K562 (cell line): Measurements from ENCODE around the gene SYT7. TPM values are rescaled to one million over a fixed set of nuclear protein-coding genes. Genes with fewer than 3 reads are reported as not detected.

ENCODE experiments used
- BRF1 ChIP-seq: IDR thresholded peaks from 3 replicates; pipeline ENCODE4 v1.6.1; 2011; ENCODE audit warnings: borderline replicate concordance, mild to moderate bottlenecking; ENCODE audit not compliant: insufficient read length; ENCODE audit errors: extremely low read depth
- CBX8 ChIP-seq: fragments of 200-600 bp; sonication (generic); IDR thresholded peaks from 2 replicates; pipeline ENCODE4 v1.6.1; 2012; ENCODE audit warnings: borderline replicate concordance, mixed run types, low read depth, mild to moderate bottlenecking, moderate library complexity, mixed read lengths, low read length, control low read depth, inconsistent platforms; ENCODE audit not compliant: poor library complexity, severe bottlenecking; ENCODE audit errors: extremely low read depth
- HIVEP1 ChIP-seq: fragments of 250-450 bp; sonication (Bioruptor Pico); IDR thresholded peaks from 2 replicates; pipeline ENCODE4 v1.4.0; 2020; ENCODE audit warnings: mild to moderate bottlenecking
- HMG20A ChIP-seq: fragments of 450-650 bp; formaldehyde crosslinking; conservative IDR thresholded peaks from 2 replicates; pipeline ENCODE4 v1.4.0; 2020; ENCODE audit warnings: mild to moderate bottlenecking, mixed read lengths
- NFIX ChIP-seq: fragments of 250-450 bp; sonication (Bioruptor Pico); IDR thresholded peaks from 2 replicates; pipeline ENCODE4 v1.4.0; 2020; ENCODE audit warnings: low read depth, mild to moderate bottlenecking, moderate library complexity
- PHB ChIP-seq: fragments of 250-450 bp; sonication (Bioruptor Pico); IDR thresholded peaks from 2 replicates; pipeline ENCODE4 v1.5.0; 2021
- PTRF ChIP-seq: fragments of 450-650 bp; IDR thresholded peaks from 2 replicates; pipeline ENCODE4 v1.6.1; 2016; ENCODE audit warnings: mild to moderate bottlenecking, missing genetic modification characterization, missing compliant biosample characterization
- RAD21 ChIP-seq, 2 experiments: fragments of 250-450 bp in 1 of 2; fragments of 450-650 bp in 1 of 2; sonication (Bioruptor Pico) in 1 of 2; formaldehyde crosslinking in 1 of 2; IDR thresholded peaks in 1 of 2; conservative IDR thresholded peaks in 1 of 2; 2 replicates each; pipeline versions ENCODE4 v1.4.0 to v1.8.0; 2020 to 2022; ENCODE audit warnings: mild to moderate bottlenecking in 2 of 2, moderate library complexity in 1 of 2
- RBM15 ChIP-seq: fragments of 200-400 bp; formaldehyde crosslinking; IDR thresholded peaks from 2 replicates; pipeline ENCODE4 v1.6.1; 2018; ENCODE audit warnings: mild to moderate bottlenecking, low read length, moderate library complexity; ENCODE audit not compliant: insufficient read depth
- RBM25 ChIP-seq: fragments of 200-400 bp; formaldehyde crosslinking; IDR thresholded peaks from 2 replicates; pipeline ENCODE4 v1.6.1; 2018; ENCODE audit warnings: low read length, low read depth, moderate library complexity; ENCODE audit not compliant: severe bottlenecking
- SAFB ChIP-seq: fragments of 200-400 bp; formaldehyde crosslinking; IDR thresholded peaks from 2 replicates; pipeline ENCODE4 v1.6.1; 2017; ENCODE audit warnings: low read depth, low read length, borderline replicate concordance
- XRCC4 ChIP-seq: IDR thresholded peaks from one replicate; pipeline ENCODE4 v1.6.1; 2011; ENCODE audit not compliant: insufficient read depth, insufficient read length; ENCODE audit errors: extremely low read depth
- polyA plus RNA-seq, 8 experiments: library from polyadenylated mRNA; depleted of rRNA in 4 of 8; stranded (reverse) in 5 of 8; unstranded in 3 of 8; fragments of >200 nt; fragmentation: Nextera tagmentation in 2 of 8; fragmentation: Illumina TruSeq in 1 of 8; extraction: Ambion mirVana in 2 of 8; extraction: Trizol in 1 of 8; gene quantifications; 2 replicates each; pipeline versions ENCODE4 v1.2.1 to v1.2.3, GENCODE V29; 2011 to 2014; ENCODE audit warnings: inconsistent platforms in 1 of 8, missing spikeins in 1 of 8
- total RNA-seq, 7 experiments: library from RNA; depleted of rRNA in 6 of 7; stranded (reverse); fragments of >200 nt in 6 of 7; fragmentation: Illumina TruSeq in 2 of 7; extraction: Trizol in 2 of 7; gene quantifications; 2 replicates each; pipeline versions ENCODE4 v1.2.1 to v1.2.3, GENCODE V29; 2011 to 2021; ENCODE audit warnings: low replicate concordance in 1 of 7
- TF ChIP-seq, protein P1 (sequence below): sonication (generic); formaldehyde crosslinking; IDR thresholded peaks from 2 replicates; pipeline ENCODE4 v1.8.0; 2023; ENCODE audit warnings: mild to moderate bottlenecking, missing genetic modification reagents
- TF ChIP-seq, protein P2 (sequence below): fragments of 450-650 bp; formaldehyde crosslinking; IDR thresholded peaks from 2 replicates; pipeline ENCODE4 v1.4.0; 2020; ENCODE audit warnings: mild to moderate bottlenecking
- TF ChIP-seq, protein P3 (sequence below): sonication (generic); formaldehyde crosslinking; IDR thresholded peaks from 2 replicates; pipeline ENCODE4 v1.8.0; 2022; ENCODE audit warnings: mild to moderate bottlenecking, missing genetic modification reagents
- TF ChIP-seq, protein P4 (sequence below): sonication (generic); formaldehyde crosslinking; IDR thresholded peaks from 2 replicates; pipeline ENCODE4 v1.8.1; 2023; ENCODE audit warnings: mild to moderate bottlenecking, missing genetic modification reagents
- TF ChIP-seq, protein P5 (sequence below): fragments of 450-650 bp; formaldehyde crosslinking; IDR thresholded peaks from 2 replicates; pipeline ENCODE4 v1.4.0; 2020; ENCODE audit warnings: mild to moderate bottlenecking, moderate library complexity

Gene SYT7
- total and polyA plus RNA-seq, 9 of the 15 experiments (the other 6 are each of a cell fraction or from before 2014, with no cell fraction given), result 0.01 to 0.51 (median 0.16) TPM; not detected in 1

DNA sequence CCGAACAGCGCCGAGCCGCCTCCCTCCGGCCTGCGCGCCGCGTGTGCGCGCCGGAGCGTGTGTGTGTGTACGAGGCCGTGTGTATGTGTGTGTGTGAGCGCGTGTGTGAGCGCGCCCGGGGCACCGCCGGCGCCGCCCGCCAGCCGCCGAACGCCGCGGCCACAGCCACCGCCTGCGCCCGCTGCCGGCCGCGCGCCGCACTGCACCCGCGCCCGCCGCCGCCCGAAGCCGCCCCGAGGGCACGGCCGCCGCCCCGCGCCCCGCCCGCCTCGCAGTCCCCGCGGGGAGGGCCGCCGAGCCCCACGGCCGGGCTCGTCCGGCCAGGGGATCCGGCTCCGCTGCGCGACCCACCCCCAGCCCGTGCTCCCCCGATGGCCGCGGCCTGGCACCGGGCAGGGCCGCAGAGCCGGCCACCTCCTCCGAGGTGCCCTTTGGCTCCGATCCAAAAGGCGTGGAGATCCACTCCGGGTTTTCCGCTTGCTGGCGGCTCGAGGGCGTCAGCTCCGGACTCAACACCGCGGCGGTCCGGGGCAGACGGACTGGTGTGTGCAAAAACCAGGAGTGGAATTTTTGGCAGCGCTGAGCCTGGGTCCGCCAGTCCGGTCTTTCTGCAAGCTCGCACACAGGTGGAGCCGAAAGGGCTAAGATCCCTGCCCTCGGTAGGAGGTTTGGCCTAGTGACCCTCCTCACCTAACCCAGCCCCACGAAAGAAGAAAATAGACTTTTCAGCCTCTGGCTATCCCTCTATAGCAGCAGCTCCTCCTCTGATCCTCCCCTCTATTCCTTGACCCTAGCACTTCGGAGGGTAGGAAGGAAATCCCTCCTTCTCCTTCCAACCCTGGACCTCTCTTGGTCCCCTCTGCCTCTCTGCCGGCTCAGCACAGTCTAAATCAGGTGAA, at the start of gene SYT7 (continued):
- TF ChIP-seq, protein P1, sequence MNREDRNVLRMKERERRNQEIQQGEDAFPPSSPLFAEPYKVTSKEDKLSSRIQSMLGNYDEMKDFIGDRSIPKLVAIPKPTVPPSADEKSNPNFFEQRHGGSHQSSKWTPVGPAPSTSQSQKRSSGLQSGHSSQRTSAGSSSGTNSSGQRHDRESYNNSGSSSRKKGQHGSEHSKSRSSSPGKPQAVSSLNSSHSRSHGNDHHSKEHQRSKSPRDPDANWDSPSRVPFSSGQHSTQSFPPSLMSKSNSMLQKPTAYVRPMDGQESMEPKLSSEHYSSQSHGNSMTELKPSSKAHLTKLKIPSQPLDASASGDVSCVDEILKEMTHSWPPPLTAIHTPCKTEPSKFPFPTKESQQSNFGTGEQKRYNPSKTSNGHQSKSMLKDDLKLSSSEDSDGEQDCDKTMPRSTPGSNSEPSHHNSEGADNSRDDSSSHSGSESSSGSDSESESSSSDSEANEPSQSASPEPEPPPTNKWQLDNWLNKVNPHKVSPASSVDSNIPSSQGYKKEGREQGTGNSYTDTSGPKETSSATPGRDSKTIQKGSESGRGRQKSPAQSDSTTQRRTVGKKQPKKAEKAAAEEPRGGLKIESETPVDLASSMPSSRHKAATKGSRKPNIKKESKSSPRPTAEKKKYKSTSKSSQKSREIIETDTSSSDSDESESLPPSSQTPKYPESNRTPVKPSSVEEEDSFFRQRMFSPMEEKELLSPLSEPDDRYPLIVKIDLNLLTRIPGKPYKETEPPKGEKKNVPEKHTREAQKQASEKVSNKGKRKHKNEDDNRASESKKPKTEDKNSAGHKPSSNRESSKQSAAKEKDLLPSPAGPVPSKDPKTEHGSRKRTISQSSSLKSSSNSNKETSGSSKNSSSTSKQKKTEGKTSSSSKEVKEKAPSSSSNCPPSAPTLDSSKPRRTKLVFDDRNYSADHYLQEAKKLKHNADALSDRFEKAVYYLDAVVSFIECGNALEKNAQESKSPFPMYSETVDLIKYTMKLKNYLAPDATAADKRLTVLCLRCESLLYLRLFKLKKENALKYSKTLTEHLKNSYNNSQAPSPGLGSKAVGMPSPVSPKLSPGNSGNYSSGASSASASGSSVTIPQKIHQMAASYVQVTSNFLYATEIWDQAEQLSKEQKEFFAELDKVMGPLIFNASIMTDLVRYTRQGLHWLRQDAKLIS (CRISPR knock-in tag), result no peak
- TF ChIP-seq, protein P2, sequence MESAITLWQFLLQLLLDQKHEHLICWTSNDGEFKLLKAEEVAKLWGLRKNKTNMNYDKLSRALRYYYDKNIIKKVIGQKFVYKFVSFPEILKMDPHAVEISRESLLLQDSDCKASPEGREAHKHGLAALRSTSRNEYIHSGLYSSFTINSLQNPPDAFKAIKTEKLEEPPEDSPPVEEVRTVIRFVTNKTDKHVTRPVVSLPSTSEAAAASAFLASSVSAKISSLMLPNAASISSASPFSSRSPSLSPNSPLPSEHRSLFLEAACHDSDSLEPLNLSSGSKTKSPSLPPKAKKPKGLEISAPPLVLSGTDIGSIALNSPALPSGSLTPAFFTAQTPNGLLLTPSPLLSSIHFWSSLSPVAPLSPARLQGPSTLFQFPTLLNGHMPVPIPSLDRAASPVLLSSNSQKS, result no peak
- TF ChIP-seq HIVEP1 (CRISPR knock-in tag) (no peak), SAFB (no peak), RBM25 (no peak), RBM15 (no peak), CBX8 (no peak), NFIX (CRISPR knock-in tag) (0 out of 2 replicates have a peak, but pooled peaks have one; percentile 18), HMG20A (CRISPR knock-in tag) (no peak), PTRF (no peak), XRCC4 (no peak), PHB (CRISPR knock-in tag) (no peak), RAD21 (CRISPR knock-in tag; conservative IDR thresholded peaks at IDR 0.05 in 1 of 2, IDR thresholded peaks at IDR 0.05 in 1 of 2) (no peak), BRF1 (no peak)
- TF ChIP-seq, protein P3, sequence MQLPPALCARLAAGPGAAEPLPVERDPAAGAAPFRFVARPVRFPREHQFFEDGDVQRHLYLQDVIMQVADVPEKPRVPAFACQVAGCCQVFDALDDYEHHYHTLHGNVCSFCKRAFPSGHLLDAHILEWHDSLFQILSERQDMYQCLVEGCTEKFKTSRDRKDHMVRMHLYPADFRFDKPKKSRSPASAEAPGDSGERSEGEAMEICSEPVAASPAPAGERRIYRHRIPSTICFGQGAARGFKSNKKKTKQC (CRISPR knock-in tag), result no peak
- TF ChIP-seq, protein P4, sequence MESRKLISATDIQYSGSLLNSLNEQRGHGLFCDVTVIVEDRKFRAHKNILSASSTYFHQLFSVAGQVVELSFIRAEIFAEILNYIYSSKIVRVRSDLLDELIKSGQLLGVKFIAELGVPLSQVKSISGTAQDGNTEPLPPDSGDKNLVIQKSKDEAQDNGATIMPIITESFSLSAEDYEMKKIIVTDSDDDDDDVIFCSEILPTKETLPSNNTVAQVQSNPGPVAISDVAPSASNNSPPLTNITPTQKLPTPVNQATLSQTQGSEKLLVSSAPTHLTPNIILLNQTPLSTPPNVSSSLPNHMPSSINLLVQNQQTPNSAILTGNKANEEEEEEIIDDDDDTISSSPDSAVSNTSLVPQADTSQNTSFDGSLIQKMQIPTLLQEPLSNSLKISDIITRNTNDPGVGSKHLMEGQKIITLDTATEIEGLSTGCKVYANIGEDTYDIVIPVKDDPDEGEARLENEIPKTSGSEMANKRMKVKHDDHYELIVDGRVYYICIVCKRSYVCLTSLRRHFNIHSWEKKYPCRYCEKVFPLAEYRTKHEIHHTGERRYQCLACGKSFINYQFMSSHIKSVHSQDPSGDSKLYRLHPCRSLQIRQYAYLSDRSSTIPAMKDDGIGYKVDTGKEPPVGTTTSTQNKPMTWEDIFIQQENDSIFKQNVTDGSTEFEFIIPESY (CRISPR knock-in tag), result no peak
- TF ChIP-seq, protein P5, sequence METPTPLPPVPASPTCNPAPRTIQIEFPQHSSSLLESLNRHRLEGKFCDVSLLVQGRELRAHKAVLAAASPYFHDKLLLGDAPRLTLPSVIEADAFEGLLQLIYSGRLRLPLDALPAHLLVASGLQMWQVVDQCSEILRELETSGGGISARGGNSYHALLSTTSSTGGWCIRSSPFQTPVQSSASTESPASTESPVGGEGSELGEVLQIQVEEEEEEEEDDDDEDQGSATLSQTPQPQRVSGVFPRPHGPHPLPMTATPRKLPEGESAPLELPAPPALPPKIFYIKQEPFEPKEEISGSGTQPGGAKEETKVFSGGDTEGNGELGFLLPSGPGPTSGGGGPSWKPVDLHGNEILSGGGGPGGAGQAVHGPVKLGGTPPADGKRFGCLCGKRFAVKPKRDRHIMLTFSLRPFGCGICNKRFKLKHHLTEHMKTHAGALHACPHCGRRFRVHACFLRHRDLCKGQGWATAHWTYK (CRISPR knock-in tag), result 0 out of 2 replicates have a peak, but pooled peaks have one; percentile 32
